Liver (tissue), 3 donors: Measurements from ENCODE around the gene NTHL1.

ENCODE experiments used
- JUND ChIP-seq, 2 donors: IDR thresholded peaks; 2 replicates each; pipeline ENCODE4 v1.6.1; 2016; ENCODE audit warnings: antibody characterized with exemption in 2 of 2
- TAF1 ChIP-seq: conservative IDR thresholded peaks from 2 replicates; pipeline ENCODE4 v1.6.1; 2016; ENCODE audit warnings: antibody characterized with exemption, mild to moderate bottlenecking
- TF ChIP-seq, protein P1 (sequence below): IDR thresholded peaks from 2 replicates; pipeline ENCODE4 v1.6.1; 2016; ENCODE audit warnings: antibody characterized with exemption
- TF ChIP-seq, protein P2 (sequence below): fragments of 150-350 bp; IDR thresholded peaks from 2 replicates; pipeline ENCODE4 v1.5.1; 2017; ENCODE audit warnings: improper control_type of control experiment, low read depth, low read length; ENCODE audit not compliant: missing input control
- donor health status: healthy.
- donor health status: healthy.

DNA sequence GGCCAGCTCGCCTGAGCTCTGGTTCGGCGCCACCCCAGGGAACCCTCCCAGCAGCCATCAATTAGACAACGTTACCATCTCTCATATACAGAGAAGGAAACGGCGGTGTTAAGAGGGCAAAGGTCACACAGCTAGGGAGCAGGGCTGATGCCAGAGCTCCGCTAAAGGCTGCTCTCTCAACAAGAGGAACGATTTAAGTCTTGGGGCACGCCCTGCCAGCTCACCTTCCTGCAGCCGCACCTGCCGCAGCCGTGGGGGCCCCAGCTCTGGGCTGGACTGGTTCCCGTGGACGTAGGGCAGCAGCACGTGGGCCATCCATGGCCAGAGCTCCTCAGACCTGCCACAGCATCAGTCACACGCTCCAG is 44.6 kb upstream of the NTHL1 start:
- TF ChIP-seq, protein P1, sequence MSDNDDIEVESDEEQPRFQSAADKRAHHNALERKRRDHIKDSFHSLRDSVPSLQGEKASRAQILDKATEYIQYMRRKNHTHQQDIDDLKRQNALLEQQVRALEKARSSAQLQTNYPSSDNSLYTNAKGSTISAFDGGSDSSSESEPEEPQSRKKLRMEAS = no peak
- TF ChIP-seq TAF1 (no peak), JUND (IDR thresholded peaks at IDR 0.05) (no peak)
- TF ChIP-seq, protein P2, sequence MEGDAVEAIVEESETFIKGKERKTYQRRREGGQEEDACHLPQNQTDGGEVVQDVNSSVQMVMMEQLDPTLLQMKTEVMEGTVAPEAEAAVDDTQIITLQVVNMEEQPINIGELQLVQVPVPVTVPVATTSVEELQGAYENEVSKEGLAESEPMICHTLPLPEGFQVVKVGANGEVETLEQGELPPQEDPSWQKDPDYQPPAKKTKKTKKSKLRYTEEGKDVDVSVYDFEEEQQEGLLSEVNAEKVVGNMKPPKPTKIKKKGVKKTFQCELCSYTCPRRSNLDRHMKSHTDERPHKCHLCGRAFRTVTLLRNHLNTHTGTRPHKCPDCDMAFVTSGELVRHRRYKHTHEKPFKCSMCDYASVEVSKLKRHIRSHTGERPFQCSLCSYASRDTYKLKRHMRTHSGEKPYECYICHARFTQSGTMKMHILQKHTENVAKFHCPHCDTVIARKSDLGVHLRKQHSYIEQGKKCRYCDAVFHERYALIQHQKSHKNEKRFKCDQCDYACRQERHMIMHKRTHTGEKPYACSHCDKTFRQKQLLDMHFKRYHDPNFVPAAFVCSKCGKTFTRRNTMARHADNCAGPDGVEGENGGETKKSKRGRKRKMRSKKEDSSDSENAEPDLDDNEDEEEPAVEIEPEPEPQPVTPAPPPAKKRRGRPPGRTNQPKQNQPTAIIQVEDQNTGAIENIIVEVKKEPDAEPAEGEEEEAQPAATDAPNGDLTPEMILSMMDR = no peak
